Measurements from ENCODE around the gene SLC1A3.

- TF ChIP-seq, protein P1, sequence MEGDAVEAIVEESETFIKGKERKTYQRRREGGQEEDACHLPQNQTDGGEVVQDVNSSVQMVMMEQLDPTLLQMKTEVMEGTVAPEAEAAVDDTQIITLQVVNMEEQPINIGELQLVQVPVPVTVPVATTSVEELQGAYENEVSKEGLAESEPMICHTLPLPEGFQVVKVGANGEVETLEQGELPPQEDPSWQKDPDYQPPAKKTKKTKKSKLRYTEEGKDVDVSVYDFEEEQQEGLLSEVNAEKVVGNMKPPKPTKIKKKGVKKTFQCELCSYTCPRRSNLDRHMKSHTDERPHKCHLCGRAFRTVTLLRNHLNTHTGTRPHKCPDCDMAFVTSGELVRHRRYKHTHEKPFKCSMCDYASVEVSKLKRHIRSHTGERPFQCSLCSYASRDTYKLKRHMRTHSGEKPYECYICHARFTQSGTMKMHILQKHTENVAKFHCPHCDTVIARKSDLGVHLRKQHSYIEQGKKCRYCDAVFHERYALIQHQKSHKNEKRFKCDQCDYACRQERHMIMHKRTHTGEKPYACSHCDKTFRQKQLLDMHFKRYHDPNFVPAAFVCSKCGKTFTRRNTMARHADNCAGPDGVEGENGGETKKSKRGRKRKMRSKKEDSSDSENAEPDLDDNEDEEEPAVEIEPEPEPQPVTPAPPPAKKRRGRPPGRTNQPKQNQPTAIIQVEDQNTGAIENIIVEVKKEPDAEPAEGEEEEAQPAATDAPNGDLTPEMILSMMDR (IDR thresholded peaks at IDR 0.05) = no peak
- TF ChIP-seq POLR2AphosphoS5 (IDR thresholded peaks at IDR 0.05) (no peak), EP300 (IDR thresholded peaks at IDR 0.05) (no peak)
These were observed 1.7 kb downstream of the SLC1A3 start for GRCh38 chr5:36607838-36608783.
